ENCODE measurements around the gene IL1RN.
"Not testable (repeated sequence)": the region's sequence is repeated elsewhere in the genome, so short reads cannot be mapped to it uniquely, and the experiment has no call there.

DNA sequence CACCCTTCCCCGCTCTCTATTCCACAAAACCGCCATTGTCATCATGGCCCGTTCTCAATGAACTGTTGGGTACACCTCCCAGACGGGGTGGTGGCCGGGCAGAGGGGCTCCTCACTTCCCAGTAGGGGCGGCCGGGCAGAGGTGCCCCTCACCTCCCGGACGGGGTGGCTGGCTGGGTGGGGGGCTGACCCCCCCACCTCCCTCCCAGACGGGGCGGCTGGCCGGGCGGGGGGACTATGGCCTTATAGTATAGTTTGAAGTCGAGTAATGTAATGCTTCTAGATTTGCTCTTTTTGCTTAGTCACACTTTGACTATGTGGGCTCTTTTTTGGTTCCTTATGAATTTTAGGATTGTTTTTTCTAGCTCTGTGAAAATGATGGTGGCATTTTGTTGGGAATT lies 31.1 kb upstream of the IL1RN start:
- TF ChIP-seq, protein P1, sequence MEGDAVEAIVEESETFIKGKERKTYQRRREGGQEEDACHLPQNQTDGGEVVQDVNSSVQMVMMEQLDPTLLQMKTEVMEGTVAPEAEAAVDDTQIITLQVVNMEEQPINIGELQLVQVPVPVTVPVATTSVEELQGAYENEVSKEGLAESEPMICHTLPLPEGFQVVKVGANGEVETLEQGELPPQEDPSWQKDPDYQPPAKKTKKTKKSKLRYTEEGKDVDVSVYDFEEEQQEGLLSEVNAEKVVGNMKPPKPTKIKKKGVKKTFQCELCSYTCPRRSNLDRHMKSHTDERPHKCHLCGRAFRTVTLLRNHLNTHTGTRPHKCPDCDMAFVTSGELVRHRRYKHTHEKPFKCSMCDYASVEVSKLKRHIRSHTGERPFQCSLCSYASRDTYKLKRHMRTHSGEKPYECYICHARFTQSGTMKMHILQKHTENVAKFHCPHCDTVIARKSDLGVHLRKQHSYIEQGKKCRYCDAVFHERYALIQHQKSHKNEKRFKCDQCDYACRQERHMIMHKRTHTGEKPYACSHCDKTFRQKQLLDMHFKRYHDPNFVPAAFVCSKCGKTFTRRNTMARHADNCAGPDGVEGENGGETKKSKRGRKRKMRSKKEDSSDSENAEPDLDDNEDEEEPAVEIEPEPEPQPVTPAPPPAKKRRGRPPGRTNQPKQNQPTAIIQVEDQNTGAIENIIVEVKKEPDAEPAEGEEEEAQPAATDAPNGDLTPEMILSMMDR (IDR thresholded peaks at IDR 0.05): not testable (repeated sequence)
- not testable (repeated sequence) for TF ChIP-seq EP300, POLR2A, POLR2AphosphoS5 (IDR thresholded peaks at IDR 0.05)

Measured in suprapubic skin (tissue), 4 donors.